HG02884 (cell line): ENCODE data around the gene ALKBH8.
"Not testable (repeated sequence)": the region's sequence is repeated elsewhere in the genome, so short reads cannot be mapped to it uniquely, and the experiment has no call there.

Experiments used
- ATAC-seq: cut with Tn5 transposase; IDR thresholded peaks from one replicate; pipeline ENCODE4 v1.9.1; 2021; ENCODE audit warnings: mild to moderate bottlenecking, moderate library complexity; ENCODE audit not compliant: unreplicated experiment

ALKBH8 gene

GRCh38 chr11:107565219-107565937 is at the start of gene ALKBH8:
Gene ALKBH8 (minus strand): TSS chr11:107565735. CDS start chr11:107560893, 4,842 bp downstream.
- ATAC-seq: peak; percentile 75

GRCh38 chr11:107612445-107612844 is 46.9 kb upstream of the ALKBH8 start:
- no peak for ATAC-seq

GRCh38 chr11:107609400-107610218 is 44.1 kb upstream of the ALKBH8 start:
- ATAC-seq: no peak

GRCh38 chr11:107608809-107609208 is 43.3 kb upstream of the ALKBH8 start:
- no peak for ATAC-seq

- ATAC-seq: no peak
Measured at GRCh38 chr11:107606141-107606540, 40.6 kb upstream of the ALKBH8 start.

- ATAC-seq: no peak
Measured at GRCh38 chr11:107605061-107606006, 39.8 kb upstream of the ALKBH8 start.

GRCh38 chr11:107598225-107599139 is 32.9 kb upstream of the ALKBH8 start:
- ATAC-seq: peak; percentile 55

GRCh38 chr11:107594736-107595135 is 29.2 kb upstream of the ALKBH8 start:
- no peak for ATAC-seq

GRCh38 chr11:107593951-107594350 is 28.4 kb upstream of the ALKBH8 start:
- no peak for ATAC-seq

GRCh38 chr11:107592813-107593212 is 27.3 kb upstream of the ALKBH8 start:
- ATAC-seq: no peak

GRCh38 chr11:107592231-107592590 is 26.7 kb upstream of the ALKBH8 start:
- no peak for ATAC-seq

GRCh38 chr11:107591378-107592230 is 26.1 kb upstream of the ALKBH8 start:
- ATAC-seq: peak; percentile 39

GRCh38 chr11:107590460-107591377 is 25.2 kb upstream of the ALKBH8 start, which contains the start of gene ELMOD1:
Gene ELMOD1 (plus strand): TSS chr11:107591147. CDS start chr11:107618190, 27,043 bp downstream.
- ATAC-seq: peak; percentile 46

- ATAC-seq: no peak
Measured at GRCh38 chr11:107587306-107587979, 21.9 kb upstream of the ALKBH8 start.

- ATAC-seq: no peak
Measured at GRCh38 chr11:107583629-107584195, 18.2 kb upstream of the ALKBH8 start.

- no peak for ATAC-seq
Measured at GRCh38 chr11:107581147-107581546, 15.6 kb upstream of the ALKBH8 start.

GRCh38 chr11:107579169-107579568 is 13.6 kb upstream of the ALKBH8 start:
- not testable (repeated sequence) for ATAC-seq
